HCT116 (cell line): ENCODE measurements around the gene OLA1. TPM values are rescaled to one million over a fixed set of nuclear protein-coding genes. Genes with fewer than 3 reads are reported as not detected.

ENCODE experiments used
- ATAC-seq: fragments of 200-7000 bp; cut with Tn5 transposase; 2 replicates; pipeline ENCODE4 v1.9.1; 2020; ENCODE audit warnings: mild to moderate bottlenecking, moderate library complexity
- BruUV-seq: library from RNA; stranded (reverse); fragments of 400-500 nt; replicated peaks from 2 replicates; lab custom pipeline; 2021; lab: Mats Ljungman, UMichigan
- CTCF ChIA-PET: fragments of 300-600 bp; sonication (Branson Sonifier 250); formaldehyde crosslinking; loops from one replicate; lab custom pipeline; 2021; ENCODE audit warnings: antibody characterized with exemption; lab: Charles Lee
- POLR2A ChIA-PET: fragments of 300-600, 350-600 bp; sonication (Branson Sonifier 250); formaldehyde crosslinking; loops from one replicate; lab custom pipeline; 2021; ENCODE audit warnings: antibody characterized with exemption; lab: Charles Lee
- RAD21 ChIA-PET, 2 experiments: fragments of 300-600 bp; sonication (Branson Sonifier 250); formaldehyde crosslinking; loops; one replicate each; lab custom pipeline; 2023; ENCODE audit warnings: low total read pairs in 2 of 2; ENCODE audit not compliant: uncharacterized antibody in 2 of 2, unreplicated experiment in 2 of 2, low non-redundant PET in 1 of 2; lab: Charles Lee
- DNase-seq: peaks from one replicate; pipeline ENCODE4 v3.0.0-alpha.2; 2010; ENCODE audit warnings: low read depth, low spot score
- H2AFZ ChIP-seq: fragments of 200-600 bp; shearing (Covaris generic), sonication (generic); 2 replicates; pipeline ENCODE4 v1.6.1; 2017; ENCODE audit warnings: low read depth, mixed run types, mixed read lengths, antibody characterized with exemption, low read length; ENCODE audit not compliant: poor library complexity, severe bottlenecking
- H3K27ac ChIP-seq: 2 replicates; pipeline ENCODE4 v1.5.1; 2012; ENCODE audit warnings: low read depth, low read length
- H3K27me3 ChIP-seq: fragments of 200-600 bp; sonication (generic); 2 replicates; pipeline ENCODE4 v1.6.1; 2016; ENCODE audit warnings: mixed run types, low read length, mixed read lengths; ENCODE audit not compliant: insufficient read depth
- H3K36me3 ChIP-seq, 2 experiments: fragments of 200-500 bp in 1 of 2; fragments of 200-600 bp in 1 of 2; sonication (Bioruptor generic) in 1 of 2; sonication (generic) in 1 of 2; 2 replicates each; pipeline versions ENCODE4 v1.5.1 to v1.6.1; 2014 to 2016; ENCODE audit warnings: low read length in 2 of 2, inconsistent platforms in 1 of 2, mixed read lengths in 1 of 2, mixed run types in 1 of 2; ENCODE audit not compliant: insufficient read depth in 2 of 2, control insufficient read depth in 1 of 2
- H3K4me1 ChIP-seq, 2 experiments: fragments of 200-600 bp in 1 of 2; sonication (generic) in 1 of 2; 2 replicates each; pipeline versions ENCODE4 v1.5.1 to v1.6.1; 2012 to 2017; ENCODE audit warnings: low read length in 2 of 2, inconsistent platforms in 1 of 2, mild to moderate bottlenecking in 1 of 2, mixed read lengths in 1 of 2, mixed run types in 1 of 2, moderate library complexity in 1 of 2; ENCODE audit not compliant: insufficient read depth in 2 of 2, control insufficient read depth in 1 of 2
- H3K4me2 ChIP-seq: fragments of 200-600 bp; sonication (generic); 2 replicates; pipeline ENCODE4 v1.6.1; 2017; ENCODE audit warnings: mixed run types, low read length, mixed read lengths
- H3K4me3 ChIP-seq, 2 experiments: fragments of 200-600 bp in 1 of 2; sonication (generic) in 1 of 2; replicated peaks in 1 of 2; 2 replicates each; pipeline ENCODE4 v1.5.1; 2011 to 2016; ENCODE audit warnings: low read length in 2 of 2, control low read depth in 1 of 2, low read depth in 1 of 2, mild to moderate bottlenecking in 1 of 2, mixed read lengths in 1 of 2, mixed run types in 1 of 2
- H3K79me2 ChIP-seq: fragments of 200-600 bp; sonication (generic); 2 replicates; pipeline ENCODE4 v1.6.1; 2017; ENCODE audit warnings: mild to moderate bottlenecking, mixed run types, low read length, moderate library complexity, mixed read lengths; ENCODE audit not compliant: insufficient read depth
- H3K9ac ChIP-seq: fragments of 200-600 bp; sonication (generic); 2 replicates; pipeline ENCODE4 v1.6.1; 2016; ENCODE audit warnings: low read length, mixed read lengths
- H3K9me2 ChIP-seq: fragments of 200-600 bp; sonication (generic), shearing (Covaris generic); 2 replicates; pipeline ENCODE4 v1.6.1; 2017; ENCODE audit warnings: mixed run types, mild to moderate bottlenecking, moderate library complexity; ENCODE audit not compliant: insufficient read depth
- H3K9me3 ChIP-seq, 2 experiments: fragments of 200-500 bp in 1 of 2; fragments of 200-600 bp in 1 of 2; sonication (Bioruptor generic) in 1 of 2; sonication (generic) in 1 of 2; 2 replicates each; pipeline ENCODE4 v1.6.1; 2014 to 2017; ENCODE audit warnings: low read length in 2 of 2, mixed read lengths in 2 of 2, inconsistent platforms in 1 of 2, low read depth in 1 of 2, mild to moderate bottlenecking in 1 of 2, mixed run types in 1 of 2, moderate library complexity in 1 of 2; ENCODE audit not compliant: control insufficient read depth in 1 of 2, insufficient read depth in 1 of 2
- H4K20me1 ChIP-seq: fragments of 200-600 bp; sonication (generic), shearing (Covaris generic); 2 replicates; pipeline ENCODE4 v1.6.1; 2017; ENCODE audit warnings: mixed run types, mild to moderate bottlenecking, moderate library complexity; ENCODE audit not compliant: insufficient read depth
- CBX3 ChIP-seq: IDR thresholded peaks from 2 replicates; pipeline ENCODE4 v1.6.1; 2012; ENCODE audit warnings: low read depth
- CEBPB ChIP-seq: IDR thresholded peaks from 2 replicates; pipeline ENCODE4 v1.6.1; 2012; ENCODE audit warnings: low read depth
- EZH2 ChIP-seq: fragments of 200-600 bp; sonication (generic); IDR thresholded peaks from 2 replicates; pipeline ENCODE4 v1.6.1; 2017; ENCODE audit warnings: antibody characterized with exemption, mixed run types
- EZH2phosphoT487 ChIP-seq: fragments of 200-600 bp; IDR thresholded peaks from 2 replicates; pipeline ENCODE4 v1.6.1; 2018; ENCODE audit warnings: antibody characterized with exemption, borderline replicate concordance
- FOSL1 ChIP-seq: IDR thresholded peaks from 2 replicates; pipeline ENCODE4 v1.6.1; 2012; ENCODE audit warnings: low read depth
- POLR2A ChIP-seq: IDR thresholded peaks from 2 replicates; pipeline ENCODE4 v1.7.0; 2011; ENCODE audit warnings: borderline replicate concordance; ENCODE audit not compliant: insufficient read depth, insufficient read length; ENCODE audit errors: extremely low read depth
- POLR2AphosphoS5 ChIP-seq: IDR thresholded peaks from 2 replicates; pipeline ENCODE4 v1.6.1; 2011; ENCODE audit warnings: mild to moderate bottlenecking, low read depth, low read length, moderate library complexity
- RAD21 ChIP-seq: IDR thresholded peaks from 2 replicates; pipeline ENCODE4 v1.6.1; 2012; ENCODE audit warnings: low read depth, mild to moderate bottlenecking
- SRF ChIP-seq: IDR thresholded peaks from 2 replicates; pipeline ENCODE4 v1.6.1; 2012; ENCODE audit warnings: low read depth
- TCF7L2 ChIP-seq: IDR thresholded peaks from 2 replicates; pipeline ENCODE4 v1.7.0; 2011; ENCODE audit warnings: borderline replicate concordance, inconsistent platforms; ENCODE audit not compliant: insufficient read depth, insufficient read length; ENCODE audit errors: extremely low read depth
- ZFX ChIP-seq: fragments of 450-650 bp; IDR thresholded peaks from 2 replicates; pipeline ENCODE4 v1.6.1; 2017
- ZNF274 ChIP-seq: fragments of 200-500 bp; sonication (Bioruptor generic); IDR thresholded peaks from 2 replicates; pipeline ENCODE4 v1.6.1; 2014; ENCODE audit warnings: mild to moderate bottlenecking, low read depth, low read length, inconsistent platforms
- intact Hi-C: fragments of 100-400 bp; cut with micrococcal nuclease; formaldehyde crosslinking; loops from 2 replicates; pipeline ENCODE4 v1.10.0; 2022
- total RNA-seq: library from RNA; stranded (reverse); gene quantifications from one replicate; pipeline ENCODE4 v1.2.1, GENCODE V29; 2021; ENCODE audit not compliant: unreplicated experiment
- TF ChIP-seq, protein P1 (sequence below): IDR thresholded peaks from 2 replicates; pipeline ENCODE4 v1.6.1; 2012; ENCODE audit warnings: low read depth
- TF ChIP-seq, protein P2 (sequence below), 3 experiments: fragments of 200-600 bp in 1 of 3; sonication (generic) in 1 of 3; IDR thresholded peaks in 2 of 3; conservative IDR thresholded peaks in 1 of 3; 2 replicates each; pipeline ENCODE4 v1.5.1; 2012 to 2017; ENCODE audit warnings: low read depth in 2 of 3, low read length in 2 of 3, antibody characterized with exemption in 1 of 3, borderline replicate concordance in 1 of 3, control low read depth in 1 of 3, mild to moderate bottlenecking in 1 of 3, mixed read lengths in 1 of 3, mixed run types in 1 of 3, moderate library complexity in 1 of 3; ENCODE audit not compliant: insufficient read depth in 1 of 3

Gene OLA1
- total RNA-seq, 1 experiment from 2014 or later, result 219 TPM

DNA sequence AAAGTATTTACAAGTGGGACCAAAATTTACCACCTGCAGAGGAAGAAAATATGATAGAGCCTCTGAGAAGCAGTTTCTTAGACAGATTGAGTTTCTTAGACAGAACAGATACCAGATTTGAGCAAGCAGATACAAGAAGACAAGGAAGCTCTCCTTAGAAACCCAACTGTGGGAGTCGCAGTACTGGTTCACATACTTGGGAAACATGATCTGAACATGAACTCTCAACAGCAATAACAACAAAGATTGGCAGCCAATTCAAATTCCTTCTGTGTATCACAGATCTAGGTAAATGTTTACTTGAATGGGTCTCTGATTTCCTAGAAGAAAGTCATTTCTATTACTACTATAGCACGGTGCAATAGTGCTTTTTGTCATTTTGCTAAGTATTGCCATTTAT lies 82.1 kb downstream of the OLA1 start:
- POLR2A ChIA-PET, result no interaction called here
- BruUV-seq, result no TSS peak
- Histone ChIP-seq H3K4me2 (no peak overlapping the region), H3K36me3 (0 out of 4 replicates have a peak, but pooled peaks cover 0 to 8% of the 10 kb centered on the region in 2 experiments), H3K9me2 (no peaks in the 10 kb centered on the region), H3K4me3 (no peak overlapping the region), H3K27me3 (no peaks in the 10 kb centered on the region), H3K9me3 (peaks cover 12 to 20% of the 10 kb centered on the region in 2 experiments), H3K9ac (no peak overlapping the region), H2AFZ (no peak overlapping the region), H3K79me2 (peaks cover 95% of the 10 kb centered on the region), H3K4me1 (no peaks in the 10 kb centered on the region), H4K20me1 (no peaks in the 10 kb centered on the region), H3K27ac (no peak overlapping the region)
- RAD21 ChIA-PET, result no interaction called here
- CTCF ChIA-PET, result no interaction called here
- ATAC-seq (no peak), DNase-seq (no peak)
- no peak for TF ChIP-seq CBX3
- intact Hi-C loops, result no loop called here

DNA sequence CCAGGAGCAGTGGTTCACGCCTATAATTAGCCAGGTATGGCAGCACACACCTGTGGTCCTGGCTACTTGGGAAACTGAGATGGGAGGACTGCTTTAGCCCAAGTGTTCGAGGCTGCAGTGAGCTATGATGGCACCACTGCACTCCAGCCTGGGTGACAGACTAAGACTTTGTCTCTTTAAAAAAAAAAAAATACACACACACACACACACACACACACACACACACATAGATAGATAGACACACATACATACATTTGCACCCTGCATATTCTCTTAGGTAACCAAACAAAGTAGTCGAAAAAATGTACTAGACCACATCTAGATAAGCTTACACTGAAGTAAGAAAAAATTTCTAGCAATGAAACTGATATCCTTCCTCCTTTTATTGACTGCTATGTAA lies 86.8 kb downstream of the OLA1 start:
- intact Hi-C loops, result no loop called here
- TF ChIP-seq CBX3 (no peak), ZNF274 (no peak), ZFX (no peak), SRF (no peak), FOSL1 (no peak), POLR2A (no peak), RAD21 (no peak), POLR2AphosphoS5 (no peak), TCF7L2 (no peak), CEBPB (no peak), EZH2phosphoT487 (no peak), EZH2 (no peak)
- TF ChIP-seq, protein P1, sequence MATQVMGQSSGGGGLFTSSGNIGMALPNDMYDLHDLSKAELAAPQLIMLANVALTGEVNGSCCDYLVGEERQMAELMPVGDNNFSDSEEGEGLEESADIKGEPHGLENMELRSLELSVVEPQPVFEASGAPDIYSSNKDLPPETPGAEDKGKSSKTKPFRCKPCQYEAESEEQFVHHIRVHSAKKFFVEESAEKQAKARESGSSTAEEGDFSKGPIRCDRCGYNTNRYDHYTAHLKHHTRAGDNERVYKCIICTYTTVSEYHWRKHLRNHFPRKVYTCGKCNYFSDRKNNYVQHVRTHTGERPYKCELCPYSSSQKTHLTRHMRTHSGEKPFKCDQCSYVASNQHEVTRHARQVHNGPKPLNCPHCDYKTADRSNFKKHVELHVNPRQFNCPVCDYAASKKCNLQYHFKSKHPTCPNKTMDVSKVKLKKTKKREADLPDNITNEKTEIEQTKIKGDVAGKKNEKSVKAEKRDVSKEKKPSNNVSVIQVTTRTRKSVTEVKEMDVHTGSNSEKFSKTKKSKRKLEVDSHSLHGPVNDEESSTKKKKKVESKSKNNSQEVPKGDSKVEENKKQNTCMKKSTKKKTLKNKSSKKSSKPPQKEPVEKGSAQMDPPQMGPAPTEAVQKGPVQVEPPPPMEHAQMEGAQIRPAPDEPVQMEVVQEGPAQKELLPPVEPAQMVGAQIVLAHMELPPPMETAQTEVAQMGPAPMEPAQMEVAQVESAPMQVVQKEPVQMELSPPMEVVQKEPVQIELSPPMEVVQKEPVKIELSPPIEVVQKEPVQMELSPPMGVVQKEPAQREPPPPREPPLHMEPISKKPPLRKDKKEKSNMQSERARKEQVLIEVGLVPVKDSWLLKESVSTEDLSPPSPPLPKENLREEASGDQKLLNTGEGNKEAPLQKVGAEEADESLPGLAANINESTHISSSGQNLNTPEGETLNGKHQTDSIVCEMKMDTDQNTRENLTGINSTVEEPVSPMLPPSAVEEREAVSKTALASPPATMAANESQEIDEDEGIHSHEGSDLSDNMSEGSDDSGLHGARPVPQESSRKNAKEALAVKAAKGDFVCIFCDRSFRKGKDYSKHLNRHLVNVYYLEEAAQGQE, result no peak
- TF ChIP-seq, protein P2, sequence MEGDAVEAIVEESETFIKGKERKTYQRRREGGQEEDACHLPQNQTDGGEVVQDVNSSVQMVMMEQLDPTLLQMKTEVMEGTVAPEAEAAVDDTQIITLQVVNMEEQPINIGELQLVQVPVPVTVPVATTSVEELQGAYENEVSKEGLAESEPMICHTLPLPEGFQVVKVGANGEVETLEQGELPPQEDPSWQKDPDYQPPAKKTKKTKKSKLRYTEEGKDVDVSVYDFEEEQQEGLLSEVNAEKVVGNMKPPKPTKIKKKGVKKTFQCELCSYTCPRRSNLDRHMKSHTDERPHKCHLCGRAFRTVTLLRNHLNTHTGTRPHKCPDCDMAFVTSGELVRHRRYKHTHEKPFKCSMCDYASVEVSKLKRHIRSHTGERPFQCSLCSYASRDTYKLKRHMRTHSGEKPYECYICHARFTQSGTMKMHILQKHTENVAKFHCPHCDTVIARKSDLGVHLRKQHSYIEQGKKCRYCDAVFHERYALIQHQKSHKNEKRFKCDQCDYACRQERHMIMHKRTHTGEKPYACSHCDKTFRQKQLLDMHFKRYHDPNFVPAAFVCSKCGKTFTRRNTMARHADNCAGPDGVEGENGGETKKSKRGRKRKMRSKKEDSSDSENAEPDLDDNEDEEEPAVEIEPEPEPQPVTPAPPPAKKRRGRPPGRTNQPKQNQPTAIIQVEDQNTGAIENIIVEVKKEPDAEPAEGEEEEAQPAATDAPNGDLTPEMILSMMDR (IDR thresholded peaks at IDR 0.05 in 2 of 3, conservative IDR thresholded peaks at IDR 0.05 in 1 of 3; ENCODE audit: borderline replicate concordance in 1 of 3, insufficient read depth in 1 of 3, low read depth in 2 of 3, low read length in 2 of 3), result no peak

More for the DNA sequence above, 86.8 kb downstream of the OLA1 start:
- no peak overlapping the region for H3K4me2 ChIP-seq
- H3K9me2 ChIP-seq, result no peaks in the 10 kb centered on the region
- H3K4me3 ChIP-seq, result no peak overlapping the region
- no peaks in the 10 kb centered on the region for H3K36me3 ChIP-seq
- no peak for DNase-seq
- ATAC-seq, result no peak
- no peaks in the 10 kb centered on the region for H4K20me1 ChIP-seq
- H3K4me1 ChIP-seq, result no peaks in the 10 kb centered on the region
- CTCF ChIA-PET, result interaction anchor here (0.7 kb wide), 1 partner anchor 180 kb away, joined by 4 read pairs; no protein-coding TSS in a partner anchor
- POLR2A ChIA-PET, result interaction anchor here (0.6 kb wide), 1 partner anchor 22 kb away, joined by 3 read pairs; no protein-coding TSS in a partner anchor
- H3K9me3 ChIP-seq, result no peaks in the 10 kb centered on the region
- H3K9ac ChIP-seq, result no peak overlapping the region
- no TSS peak for BruUV-seq
- H3K79me2 ChIP-seq, result peaks cover 93% of the 10 kb centered on the region
- no peak overlapping the region for H2AFZ ChIP-seq
- H3K27ac ChIP-seq, result no peak overlapping the region
- no peaks in the 10 kb centered on the region for H3K27me3 ChIP-seq
- RAD21 ChIA-PET, result no interaction called here
